ENCODE data around the gene CYP27B1. TPM values are rescaled to one million over a fixed set of nuclear protein-coding genes. Genes with fewer than 3 reads are reported as not detected.

CYP27B1 gene
- total and polyA plus RNA-seq, 10 of the 15 experiments (the other 5 are each of a cell fraction or from before 2014, with no cell fraction given), result 0.10 to 2.7 (median 1.1) TPM

- TF ChIP-seq CUX1 (IDR thresholded peaks at IDR 0.05; ENCODE audit: insufficient replicate concordance, low read depth, low read length), result no peak
- no peak for TF ChIP-seq SIX5 (IDR thresholded peaks at IDR 0.05; ENCODE audit: low read depth, low read length, severe bottlenecking)
- peak; percentile 68 for TF ChIP-seq RELB (IDR thresholded peaks at IDR 0.05; ENCODE audit: low read depth)
- TF ChIP-seq IKZF1 (conservative IDR thresholded peaks at IDR 0.05), result peak; percentile 82
- peak; percentile 98 to 100 for TF ChIP-seq BHLHE40 (IDR thresholded peaks at IDR 0.05; ENCODE audit: borderline replicate concordance in 1 of 2, low read depth in 2 of 2, low read length in 1 of 2)
- no peak for TF ChIP-seq NFXL1 (IDR thresholded peaks at IDR 0.05; ENCODE audit: borderline replicate concordance)
- no peak for TF ChIP-seq MEF2A (IDR thresholded peaks at IDR 0.05; ENCODE audit: insufficient read depth, low read depth, low read length)
- no peak for TF ChIP-seq MTA2 (IDR thresholded peaks at IDR 0.05; ENCODE audit: low read depth)
- no peak for TF ChIP-seq BRCA1 (IDR thresholded peaks at IDR 0.05; ENCODE audit: low read depth, low read length)
- TF ChIP-seq IRF5 (IDR thresholded peaks at IDR 0.05; ENCODE audit: borderline replicate concordance), result no peak
- TF ChIP-seq EGR1 (IDR thresholded peaks at IDR 0.05; ENCODE audit: borderline replicate concordance in 1 of 2, low read depth in 2 of 2, low read length in 2 of 2), result peak; percentile 4 to 77
- TF ChIP-seq, protein P1, sequence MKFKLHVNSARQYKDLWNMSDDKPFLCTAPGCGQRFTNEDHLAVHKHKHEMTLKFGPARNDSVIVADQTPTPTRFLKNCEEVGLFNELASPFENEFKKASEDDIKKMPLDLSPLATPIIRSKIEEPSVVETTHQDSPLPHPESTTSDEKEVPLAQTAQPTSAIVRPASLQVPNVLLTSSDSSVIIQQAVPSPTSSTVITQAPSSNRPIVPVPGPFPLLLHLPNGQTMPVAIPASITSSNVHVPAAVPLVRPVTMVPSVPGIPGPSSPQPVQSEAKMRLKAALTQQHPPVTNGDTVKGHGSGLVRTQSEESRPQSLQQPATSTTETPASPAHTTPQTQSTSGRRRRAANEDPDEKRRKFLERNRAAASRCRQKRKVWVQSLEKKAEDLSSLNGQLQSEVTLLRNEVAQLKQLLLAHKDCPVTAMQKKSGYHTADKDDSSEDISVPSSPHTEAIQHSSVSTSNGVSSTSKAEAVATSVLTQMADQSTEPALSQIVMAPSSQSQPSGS (IDR thresholded peaks at IDR 0.05; ENCODE audit: low read length), result no peak
- TF ChIP-seq, protein P2, sequence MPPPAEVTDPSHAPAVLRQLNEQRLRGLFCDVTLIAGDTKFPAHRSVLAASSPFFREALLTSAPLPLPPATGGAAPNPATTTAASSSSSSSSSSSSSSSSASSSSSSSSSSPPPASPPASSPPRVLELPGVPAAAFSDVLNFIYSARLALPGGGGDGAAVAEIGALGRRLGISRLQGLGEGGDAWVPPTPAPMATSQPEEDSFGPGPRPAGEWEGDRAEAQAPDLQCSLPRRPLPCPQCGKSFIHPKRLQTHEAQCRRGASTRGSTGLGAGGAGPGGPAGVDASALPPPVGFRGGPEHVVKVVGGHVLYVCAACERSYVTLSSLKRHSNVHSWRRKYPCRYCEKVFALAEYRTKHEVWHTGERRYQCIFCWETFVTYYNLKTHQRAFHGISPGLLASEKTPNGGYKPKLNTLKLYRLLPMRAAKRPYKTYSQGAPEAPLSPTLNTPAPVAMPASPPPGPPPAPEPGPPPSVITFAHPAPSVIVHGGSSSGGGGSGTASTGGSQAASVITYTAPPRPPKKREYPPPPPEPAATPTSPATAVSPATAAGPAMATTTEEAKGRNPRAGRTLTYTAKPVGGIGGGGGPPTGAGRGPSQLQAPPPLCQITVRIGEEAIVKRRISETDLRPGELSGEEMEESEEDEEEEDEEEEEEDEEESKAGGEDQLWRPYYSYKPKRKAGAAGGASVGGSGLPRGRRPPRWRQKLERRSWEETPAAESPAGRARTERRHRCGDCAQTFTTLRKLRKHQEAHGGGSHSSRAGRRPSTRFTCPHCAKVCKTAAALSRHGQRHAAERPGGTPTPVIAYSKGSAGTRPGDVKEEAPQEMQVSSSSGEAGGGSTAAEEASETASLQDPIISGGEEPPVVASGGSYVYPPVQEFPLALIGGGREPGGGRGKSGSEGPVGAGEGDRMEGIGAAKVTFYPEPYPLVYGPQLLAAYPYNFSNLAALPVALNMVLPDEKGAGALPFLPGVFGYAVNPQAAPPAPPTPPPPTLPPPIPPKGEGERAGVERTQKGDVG (CRISPR knock-in tag; IDR thresholded peaks at IDR 0.05), result no peak
- peak; percentile 72; the same call in 1 of the 2 replicates for TF ChIP-seq FOXK2 (IDR thresholded peaks at IDR 0.05)
Observed at GRCh38 chr12:57751788-57752667, 14.8 kb downstream of the CYP27B1 start, which contains the start of gene CDK4 (continued).

Measured in GM12878 (cell line).